Germinal center (tissue), 1 donor: ENCODE data around the gene BCAT1.
"Not testable (repeated sequence)": the region's sequence is repeated elsewhere in the genome, so short reads cannot be mapped to it uniquely, and the experiment has no call there.

Experiments
- DNase-seq: peaks from one replicate; pipeline ENCODE4 v3.0.0; 2012; ENCODE audit warnings: mixed read lengths, low spot score

BCAT1 gene

DNA sequence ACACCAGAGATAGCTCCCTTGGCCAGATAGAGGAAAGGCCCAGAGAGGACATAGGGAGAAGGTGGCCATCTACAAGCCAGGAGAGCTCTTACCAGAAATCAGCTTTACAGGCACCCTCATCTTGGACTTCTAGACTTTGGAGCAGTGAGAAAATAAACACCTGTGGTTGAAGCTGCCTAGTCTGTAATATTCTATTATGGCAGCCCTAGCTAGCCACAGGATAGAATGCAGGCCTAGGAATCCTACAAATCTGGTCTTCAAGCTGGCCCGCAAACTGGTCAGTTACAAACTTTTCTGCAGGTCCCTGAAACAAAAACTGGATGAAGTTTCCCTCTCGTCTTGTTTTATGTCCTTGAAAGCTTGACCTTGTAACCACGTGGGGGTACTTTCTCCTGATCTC lies 92.4 kb downstream of the BCAT1 start:
- no peak for DNase-seq

DNA sequence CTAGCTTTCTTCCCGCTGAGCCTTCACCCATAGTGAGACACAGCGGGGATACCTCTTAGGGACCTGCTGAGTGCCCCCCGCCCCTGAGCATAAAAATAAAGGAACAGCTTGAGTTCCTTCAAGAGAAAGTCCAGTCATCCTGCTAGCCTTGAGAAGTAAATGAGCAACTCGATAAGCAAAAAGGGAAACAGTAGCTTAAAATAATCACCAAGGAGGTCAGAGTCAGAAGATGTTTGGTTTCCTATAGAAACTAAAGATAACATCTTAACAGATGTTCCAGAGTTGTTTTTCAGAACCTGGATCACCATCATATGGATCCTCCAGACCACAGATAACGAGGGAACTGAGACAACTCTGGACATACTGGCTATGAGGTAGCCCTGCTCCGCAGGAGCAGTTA lies 94.0 kb downstream of the BCAT1 start:
- no peak for DNase-seq

DNA sequence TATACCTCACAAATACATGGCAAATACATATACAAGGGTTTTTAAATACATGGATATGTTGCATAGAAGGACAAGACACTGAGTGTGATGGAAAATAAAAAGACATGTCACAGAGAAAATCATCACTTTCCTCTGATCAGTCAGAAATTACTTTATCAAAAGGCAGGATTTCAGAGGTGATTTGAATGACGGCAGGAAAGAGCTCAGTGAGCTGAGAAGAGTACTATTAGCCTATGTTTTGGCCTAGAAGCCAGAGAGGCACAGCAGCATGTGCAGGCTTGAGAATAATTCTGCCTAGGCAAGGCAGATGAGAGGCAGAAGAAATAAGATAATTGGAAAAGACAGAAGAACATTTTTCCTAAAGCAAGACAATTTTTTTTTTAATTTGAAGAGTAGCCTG lies 94.9 kb downstream of the BCAT1 start:
- DNase-seq, result no peak

DNA sequence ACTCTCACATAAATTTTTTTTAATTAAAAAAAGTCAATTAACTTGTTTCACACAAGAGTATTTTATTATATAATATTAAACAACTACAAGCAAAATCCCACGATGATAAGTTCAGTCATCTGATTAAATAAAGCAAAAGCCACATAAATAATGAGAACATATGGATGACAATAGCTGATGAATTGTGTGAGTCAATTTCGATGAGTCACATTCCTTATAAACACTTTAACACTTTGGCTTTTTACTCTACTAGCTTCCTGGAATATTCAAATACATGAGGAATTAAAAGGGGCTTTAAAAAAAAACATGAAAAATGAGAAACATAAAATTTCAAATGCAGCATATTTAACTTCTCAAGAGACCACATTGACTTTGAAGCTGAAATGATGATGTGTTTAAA lies 95.3 kb downstream of the BCAT1 start:
- no peak for DNase-seq

DNA sequence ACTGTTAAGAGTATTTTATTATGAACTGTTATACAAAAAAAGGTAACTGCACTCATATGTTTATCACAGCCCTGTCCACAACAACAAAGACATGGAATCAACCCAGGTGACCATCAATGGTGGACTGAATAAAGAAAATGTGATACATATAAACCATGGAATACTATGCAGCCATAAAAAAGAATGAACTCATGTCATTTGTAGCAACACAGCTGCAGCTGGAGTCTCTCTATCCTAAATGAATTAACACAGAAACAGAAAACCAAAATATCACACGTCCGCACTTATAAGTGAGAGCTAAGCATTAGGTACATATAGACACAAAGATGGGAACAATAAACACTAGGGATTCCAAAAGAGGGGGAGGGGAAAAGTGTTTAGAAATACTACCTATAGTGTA lies 95.8 kb downstream of the BCAT1 start:
- DNase-seq, result no peak

DNA sequence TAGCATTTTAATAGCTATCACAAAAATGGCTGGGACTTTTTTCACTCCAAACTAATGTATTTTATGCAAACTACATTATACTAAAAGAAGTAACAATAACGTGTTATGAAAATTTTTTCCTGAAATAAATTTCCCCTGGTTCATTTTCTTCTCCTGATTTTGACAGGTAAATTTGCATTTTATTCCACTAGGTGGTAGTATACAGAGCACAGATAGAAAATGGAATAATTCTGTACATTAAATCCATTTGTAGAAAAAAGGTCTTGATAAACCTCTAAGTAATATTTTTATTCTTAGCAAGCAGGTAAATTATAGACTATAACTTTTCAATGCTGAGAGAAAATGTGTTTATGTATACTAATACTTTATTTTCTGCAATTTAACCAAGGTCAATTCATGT lies 96.5 kb downstream of the BCAT1 start:
- DNase-seq, result no peak

DNA sequence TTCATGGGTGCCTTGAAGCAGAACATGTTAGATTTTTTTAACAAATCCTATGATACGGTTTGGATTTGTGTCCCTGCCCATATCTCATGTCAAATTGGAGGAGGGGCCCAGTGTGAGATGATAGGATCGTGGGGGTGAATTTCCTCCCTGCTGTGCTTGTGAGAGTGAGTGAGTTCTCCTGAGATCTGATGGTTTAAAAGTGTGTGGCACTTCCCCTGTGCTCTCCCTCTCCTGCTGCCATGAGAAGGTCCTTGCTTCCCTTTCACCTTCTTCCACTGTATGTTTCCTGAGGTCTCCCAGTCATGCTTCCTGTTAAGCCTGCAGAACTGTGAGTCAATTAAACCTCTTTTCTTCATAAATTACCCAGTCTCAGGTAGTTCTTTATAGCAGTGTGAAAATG lies 97.0 kb downstream of the BCAT1 start:
- not testable (repeated sequence) for DNase-seq

DNA sequence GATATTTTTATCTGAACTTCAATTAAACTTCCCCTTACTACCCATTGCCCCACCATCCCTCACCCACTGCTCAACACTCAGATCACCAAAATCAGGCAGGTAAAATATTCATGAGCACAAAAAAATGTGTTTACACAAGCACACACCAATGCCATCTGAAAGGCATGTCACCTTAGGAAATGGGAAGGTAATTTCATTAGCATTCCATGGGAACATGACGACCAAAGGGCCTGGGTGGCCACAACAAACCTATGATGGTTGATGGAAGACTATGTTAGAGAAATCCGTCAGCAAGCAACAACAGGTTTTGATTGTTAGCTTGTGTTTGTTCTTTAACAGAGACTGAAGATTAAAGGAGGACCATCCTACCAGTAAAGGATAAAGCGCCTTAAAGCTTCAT lies 97.6 kb downstream of the BCAT1 start:
- DNase-seq, result no peak

DNA sequence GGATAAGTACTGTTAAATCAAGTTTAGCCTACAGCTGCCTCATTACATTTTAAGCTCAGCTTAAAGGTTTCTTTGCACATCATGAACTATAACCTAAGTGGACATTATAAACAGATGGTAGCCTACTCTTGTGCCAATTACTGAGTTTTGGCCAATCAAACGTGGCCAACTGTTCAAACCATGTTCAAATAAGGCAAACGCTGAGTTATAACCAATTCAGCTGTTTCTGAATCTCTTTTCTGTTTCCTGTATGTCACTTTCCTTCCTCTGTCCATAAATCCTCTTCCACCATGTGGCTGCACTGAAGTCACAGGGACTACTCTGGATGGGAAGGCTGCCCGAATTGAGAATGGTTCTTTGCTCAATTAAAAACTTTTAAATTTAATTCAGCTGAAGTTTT lies 98.4 kb downstream of the BCAT1 start:
- no peak for DNase-seq

DNA sequence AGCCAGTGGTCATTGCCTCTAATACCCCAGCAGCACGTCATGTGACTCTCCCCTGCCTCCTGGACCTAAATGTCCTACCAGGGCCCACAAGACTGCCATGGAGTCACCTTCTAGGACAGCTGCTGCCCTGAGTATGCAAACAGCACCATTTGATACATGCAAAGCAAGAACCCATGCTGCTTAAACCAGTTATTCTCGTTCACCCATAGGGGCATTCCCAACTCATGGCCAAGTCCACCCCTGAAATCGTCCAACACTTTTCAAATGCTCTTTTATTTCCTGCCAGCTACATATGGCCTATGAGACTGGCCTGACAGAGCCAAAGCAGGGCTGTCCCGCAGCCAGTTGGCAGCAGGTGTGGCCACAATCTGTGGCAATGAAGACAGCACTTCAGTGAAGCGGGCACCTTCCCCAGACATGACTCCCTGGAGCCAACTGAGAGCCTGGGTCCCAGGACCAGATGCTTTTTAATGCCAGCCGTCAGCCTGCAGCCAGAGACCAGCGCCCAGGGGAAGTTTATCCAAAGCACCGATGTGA lies 99.9 kb downstream of the BCAT1 start:
- no peak for DNase-seq

DNA sequence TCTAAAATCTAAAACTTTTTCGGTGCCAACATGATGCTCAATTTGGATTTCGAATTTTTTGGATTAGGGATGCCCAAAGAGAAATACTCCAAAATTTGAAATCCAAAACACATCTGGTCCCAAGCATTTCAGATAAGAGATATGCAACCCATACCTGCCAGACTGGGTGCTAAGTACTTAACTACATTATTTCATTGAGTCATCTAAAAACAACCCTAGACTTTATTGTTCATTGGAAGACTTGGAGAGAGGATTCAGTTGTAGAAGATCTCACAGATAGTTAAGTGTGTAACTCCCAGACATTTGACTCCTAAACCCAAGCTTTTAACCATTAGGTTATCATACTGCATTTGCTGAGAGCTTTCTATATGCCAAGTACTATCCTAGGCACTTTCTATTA lies 102.2 kb downstream of the BCAT1 start:
- no peak for DNase-seq

DNA sequence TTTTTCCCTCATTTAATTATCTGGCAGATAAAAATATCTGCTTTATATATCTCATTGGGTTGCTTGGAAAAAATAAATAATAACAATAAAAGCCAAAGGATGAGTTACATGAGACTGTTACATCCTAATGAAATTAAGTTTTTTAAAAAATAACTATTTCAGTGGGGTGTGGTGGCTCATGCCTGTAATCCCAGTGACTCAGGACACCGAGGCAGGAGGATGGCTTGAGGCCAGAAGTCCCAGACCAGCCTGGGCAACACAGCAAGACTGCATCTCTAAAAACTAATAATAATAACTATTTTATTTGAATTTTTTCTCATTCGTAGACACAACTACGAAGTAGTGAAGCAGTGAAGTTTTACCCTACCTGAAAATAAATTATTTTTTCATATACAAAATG lies 103.3 kb downstream of the BCAT1 start:
- DNase-seq, result no peak

DNA sequence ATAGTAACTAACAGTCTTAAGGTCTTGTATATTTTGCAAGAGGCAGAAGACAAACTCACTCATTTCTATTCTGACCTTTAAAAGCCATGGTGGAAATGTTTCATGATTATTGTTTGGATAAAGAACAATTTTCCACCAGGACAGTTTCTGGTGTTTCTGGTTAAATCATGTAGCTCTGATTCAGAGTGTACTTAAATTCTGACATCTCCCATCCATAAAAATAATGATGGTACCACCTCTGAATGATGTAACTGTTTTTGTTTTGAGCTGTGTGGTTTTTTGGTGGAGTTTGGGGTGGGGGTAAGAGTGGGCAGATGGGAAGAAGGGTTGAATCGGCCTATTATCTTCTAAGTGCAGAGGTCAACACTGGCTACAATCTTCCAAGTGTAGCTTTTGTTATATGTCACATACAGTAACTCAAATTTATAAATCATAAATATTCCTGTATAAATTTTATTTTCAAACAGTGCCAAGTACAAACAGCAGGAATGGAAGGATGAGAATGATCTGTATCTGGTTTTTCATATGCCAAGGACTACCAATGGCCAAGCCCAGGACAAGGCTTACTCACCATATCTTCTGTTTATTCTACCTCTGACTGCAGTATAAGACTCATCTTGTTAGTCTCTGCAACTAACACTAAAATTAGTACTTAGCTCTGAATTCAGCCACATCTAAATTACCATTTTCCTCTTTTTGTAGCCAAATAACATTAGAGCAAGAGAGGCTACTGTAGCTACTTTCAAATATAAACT lies 108.7 kb downstream of the BCAT1 start:
- no peak for DNase-seq

DNA sequence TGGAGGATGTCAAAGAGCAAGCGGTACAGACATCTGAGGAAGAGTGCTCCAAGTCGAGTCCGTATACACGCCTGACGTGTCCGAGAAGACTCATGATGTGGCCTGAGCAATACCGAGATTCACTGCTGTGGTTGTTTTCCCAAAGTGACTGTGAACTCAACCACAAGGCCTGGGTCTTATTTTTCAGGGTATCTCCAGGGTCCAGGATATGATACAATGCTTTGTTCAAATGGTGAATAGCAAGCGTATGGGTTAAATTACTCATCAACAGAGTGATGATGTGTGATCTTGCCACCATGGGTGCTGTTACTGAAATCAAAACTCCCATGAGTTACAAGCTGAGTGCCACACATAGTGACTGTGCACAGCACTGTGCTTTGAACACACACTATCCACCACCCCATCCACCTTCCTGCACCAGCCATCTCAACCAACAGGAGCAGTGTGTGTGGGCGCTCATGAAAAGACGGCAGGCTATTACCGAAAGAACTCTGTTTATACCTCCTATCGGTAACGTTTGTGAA lies 109.6 kb downstream of the BCAT1 start:
- DNase-seq, result no peak

DNA sequence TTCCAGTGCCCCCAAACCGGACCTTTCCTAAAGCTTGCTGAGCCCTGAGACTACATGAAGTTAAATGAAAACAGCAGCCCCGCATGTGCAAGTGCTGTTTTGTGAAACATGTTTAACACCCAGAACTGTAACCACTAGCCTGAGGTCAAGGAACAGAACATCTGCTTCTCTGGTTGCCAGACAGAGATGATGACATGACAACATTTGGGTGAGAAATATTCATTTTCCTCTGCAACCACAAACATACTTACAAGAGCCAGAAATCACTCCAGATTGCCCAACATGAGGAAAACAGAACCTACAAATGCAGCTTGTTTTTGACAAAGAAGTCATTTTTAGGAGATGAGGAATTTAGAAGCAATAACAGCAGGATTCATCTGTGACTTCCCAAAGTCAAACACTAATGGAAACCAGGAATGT lies 110.4 kb downstream of the BCAT1 start:
- no peak for DNase-seq

DNA sequence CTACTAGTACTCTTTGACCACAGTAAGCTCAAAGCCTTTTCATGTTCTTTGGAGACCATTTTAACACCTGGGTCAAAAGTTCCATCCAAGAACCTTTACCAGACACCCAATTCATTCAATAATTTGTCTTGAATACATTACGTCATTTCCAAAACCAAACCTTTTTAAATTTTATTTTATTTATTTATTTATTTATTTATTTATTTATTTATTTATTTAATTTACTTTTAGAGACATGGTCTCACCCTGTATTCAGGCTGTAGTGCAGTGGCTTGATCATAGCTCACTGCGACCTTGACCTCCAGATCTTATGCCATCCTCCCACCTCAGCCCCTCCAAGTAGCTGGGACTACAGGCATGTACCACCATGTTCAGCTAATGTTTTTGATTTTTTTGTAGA lies 113.5 kb downstream of the BCAT1 start:
- no peak for DNase-seq

DNA sequence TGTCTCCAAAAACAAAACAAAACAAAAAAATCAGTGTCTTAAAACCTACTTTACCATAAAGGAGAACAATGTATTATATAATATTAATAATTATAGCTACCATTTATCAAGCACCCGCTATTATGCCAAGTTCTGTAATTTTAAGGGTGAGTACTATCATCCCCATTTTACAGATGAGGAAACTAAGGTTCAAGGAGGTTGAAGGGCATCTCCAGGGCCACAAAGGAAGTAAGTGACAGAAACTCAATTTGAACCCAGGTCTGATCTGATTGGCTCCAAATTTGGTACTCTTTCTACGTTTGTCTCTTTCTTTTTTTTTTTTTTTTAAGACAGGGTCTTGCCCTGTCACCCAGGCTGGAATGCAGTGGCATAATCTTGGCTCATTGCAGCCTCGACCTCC lies 115.4 kb downstream of the BCAT1 start:
- DNase-seq, result no peak

DNA sequence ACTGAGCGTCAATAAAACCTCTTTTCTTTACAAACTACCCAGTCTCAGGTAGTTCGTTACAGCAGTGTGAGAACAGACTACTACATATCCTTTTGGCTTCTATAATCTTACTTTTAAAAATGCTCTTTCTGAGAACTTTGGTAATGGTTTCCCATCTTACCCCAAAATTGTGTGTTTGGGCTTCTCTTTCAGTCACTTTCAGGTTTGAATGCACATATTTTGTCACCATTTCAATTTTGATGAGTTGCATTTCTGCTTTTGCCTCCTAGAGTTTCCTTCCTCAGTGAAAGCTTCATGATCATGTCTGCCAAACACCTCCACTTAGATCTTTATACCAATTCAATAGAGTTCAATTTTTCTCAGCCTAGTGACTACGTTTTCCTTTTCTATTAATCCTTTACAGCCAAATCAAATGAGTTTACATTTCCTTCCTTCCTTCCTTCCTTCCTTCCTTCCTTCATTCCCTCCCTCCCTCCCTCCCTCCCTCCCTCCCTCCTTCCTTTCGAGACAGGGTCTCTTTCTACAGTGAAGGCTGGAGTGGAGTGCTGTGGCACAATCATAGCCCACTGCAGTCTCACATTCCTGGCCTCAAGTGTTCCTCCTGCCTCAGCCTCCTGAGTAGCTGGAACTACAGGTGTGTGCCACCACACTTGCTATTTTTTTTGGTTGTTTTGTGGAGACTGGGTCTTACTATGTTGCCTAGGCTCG lies 124.9 kb downstream of the BCAT1 start:
- no peak for DNase-seq

DNA sequence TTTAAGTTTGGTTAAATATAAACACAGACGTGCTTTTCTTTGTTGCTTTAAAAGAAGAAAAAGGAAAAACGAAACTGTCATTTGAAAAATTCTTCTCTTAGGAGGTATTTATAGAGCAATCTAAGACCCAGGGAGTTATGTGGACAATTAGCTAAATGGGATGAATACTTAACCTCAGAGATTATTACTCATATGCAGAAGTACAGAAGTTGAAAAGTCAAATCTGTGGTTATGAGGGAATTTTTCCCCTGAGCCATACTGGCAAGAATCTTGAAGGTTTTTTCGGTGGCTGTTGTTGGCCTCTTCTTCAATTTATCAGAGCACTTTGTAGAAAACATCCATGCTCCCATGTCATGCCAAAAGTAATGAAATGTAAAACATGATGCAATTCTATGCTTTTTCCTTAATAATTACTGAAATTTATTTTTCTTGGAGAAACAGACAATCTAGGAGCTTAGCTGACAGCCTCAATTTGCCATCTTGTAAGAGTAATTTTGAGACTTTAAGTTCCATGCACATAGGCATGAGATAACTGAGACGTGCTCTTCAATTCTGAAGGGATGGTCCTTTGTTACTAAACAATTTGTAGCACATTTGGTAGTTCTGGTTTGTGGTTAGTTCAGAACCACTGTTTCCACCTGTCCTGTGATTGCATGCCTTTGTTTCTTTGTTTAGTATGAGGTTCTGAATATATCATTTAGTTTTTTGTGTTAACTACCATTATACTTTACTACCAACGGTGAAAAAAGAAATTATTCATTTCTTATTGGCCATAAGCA lies 126.6 kb downstream of the BCAT1 start:
- DNase-seq, result no peak

DNA sequence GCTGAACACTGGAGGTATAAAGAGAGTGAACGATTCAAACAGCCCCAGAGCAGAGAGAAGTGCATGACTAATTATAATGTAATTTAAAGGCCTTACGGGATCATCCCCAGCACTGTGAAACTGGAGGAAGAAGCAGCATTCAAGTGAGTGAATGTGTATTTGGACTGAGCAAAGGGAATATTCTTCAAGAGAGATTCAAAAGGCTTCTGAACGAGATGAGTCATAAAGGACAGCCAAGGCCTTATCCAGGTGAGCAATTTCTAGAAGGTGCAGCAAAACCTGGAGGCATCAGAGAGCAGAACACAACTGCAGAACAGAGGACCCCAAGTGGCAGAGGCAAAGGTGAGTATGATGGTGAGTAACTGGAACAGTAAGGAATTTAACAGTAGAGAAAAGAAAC lies 127.2 kb downstream of the BCAT1 start:
- no peak for DNase-seq

DNA sequence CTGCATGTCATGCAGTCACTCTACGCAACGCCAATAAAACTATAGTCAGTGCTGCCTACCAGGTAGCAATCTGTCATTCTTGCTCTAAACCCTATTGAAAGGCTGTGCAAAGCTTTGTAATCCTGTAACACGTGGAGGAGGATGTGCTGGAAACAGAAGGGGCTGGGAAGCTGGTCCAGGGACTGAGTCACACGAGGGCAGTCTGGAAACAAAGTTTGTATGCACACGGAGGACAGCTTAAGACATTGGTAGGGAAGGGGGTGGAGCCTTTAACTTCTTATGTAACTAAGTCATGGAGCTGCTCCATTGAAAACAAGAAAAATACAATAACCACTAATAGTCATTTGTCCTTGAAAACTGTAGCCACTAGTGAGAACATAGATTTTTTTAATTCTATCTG lies 128.0 kb downstream of the BCAT1 start:
- DNase-seq, result no peak

DNA sequence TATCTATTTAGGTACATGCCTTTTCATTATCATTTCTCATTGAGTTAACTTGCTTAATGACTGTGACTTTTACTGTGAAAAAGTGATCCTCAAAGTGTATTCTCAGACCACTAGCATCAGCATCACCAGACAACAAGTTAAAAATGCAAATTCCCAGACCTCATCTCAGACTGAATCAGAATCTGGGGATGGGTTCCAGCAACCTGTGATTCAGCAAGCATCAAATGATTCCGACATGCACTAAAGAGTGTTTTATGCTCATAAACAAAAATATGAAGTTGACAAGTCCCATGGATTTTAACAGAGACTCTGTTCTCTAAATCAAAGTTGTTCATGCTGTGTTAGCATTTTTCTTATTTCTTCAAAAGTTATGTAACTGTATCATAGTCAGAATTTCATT lies 130.6 kb downstream of the BCAT1 start:
- DNase-seq, result no peak

DNA sequence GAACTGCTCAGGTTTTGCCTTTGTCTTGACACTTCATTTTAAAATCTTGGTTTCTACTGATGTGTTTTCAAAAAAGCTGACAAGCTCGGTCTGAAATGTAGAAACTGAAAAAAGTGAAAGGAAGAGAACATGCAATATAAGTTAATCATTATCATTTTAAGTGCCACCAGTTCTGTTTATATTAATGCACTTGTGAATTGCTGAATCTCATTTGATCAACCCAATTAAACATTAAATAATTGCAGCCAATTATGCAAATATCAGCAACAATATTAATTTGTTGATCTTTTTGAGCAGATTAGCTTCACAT lies 133.8 kb downstream of the BCAT1 start:
- DNase-seq, result no peak
